ENCODE results near the gene COX19.

DNA sequence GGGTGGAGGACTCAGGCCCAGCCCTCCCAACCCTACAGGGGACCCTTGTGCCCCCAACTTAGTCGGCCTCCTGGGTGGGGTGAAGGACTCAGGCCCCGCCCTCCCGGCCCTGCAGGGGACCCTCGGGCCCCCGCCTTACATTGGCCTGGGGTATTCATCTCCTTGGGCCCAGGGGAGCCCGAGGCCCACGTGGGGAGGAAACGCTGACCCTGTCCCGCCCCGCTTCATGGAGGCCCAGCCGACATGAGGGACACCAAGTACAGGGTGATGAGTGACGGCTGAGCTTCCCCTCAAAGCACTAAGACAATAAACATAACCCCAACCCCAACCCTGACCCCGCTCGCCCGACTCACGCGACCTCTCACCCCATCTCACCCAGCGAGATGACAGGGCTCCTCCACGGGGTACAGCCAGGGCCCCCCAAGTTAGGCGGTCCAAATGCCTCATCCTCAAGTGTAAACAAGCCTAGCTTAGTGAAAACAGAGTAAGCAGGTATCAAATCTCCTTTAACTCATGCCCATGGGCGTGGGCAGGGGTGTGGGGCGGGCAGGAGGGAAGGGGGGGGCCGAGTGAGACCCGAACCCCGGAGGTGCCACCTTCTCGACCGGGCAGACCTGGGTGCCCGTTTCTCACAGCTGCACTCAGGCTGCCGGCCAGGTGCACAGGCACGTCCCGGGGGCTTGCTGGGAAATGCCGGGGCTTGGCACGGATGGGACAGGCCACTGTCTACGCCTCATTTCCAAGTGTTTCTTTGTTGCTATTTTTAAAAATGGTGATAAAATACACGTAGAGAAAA, 15.8 kb upstream of the COX19 start:
- TF ChIP-seq CTCF (IDR thresholded peaks at IDR 0.05 in 4 of 5, conservative IDR thresholded peaks at IDR 0.05 in 1 of 5) = no peak
- no peak for TF ChIP-seq POLR2A (IDR thresholded peaks at IDR 0.05)

All from gastrocnemius medialis (tissue), 4 donors.